ENCODE results near the gene SELENBP1. TPM values are rescaled to one million over a fixed set of nuclear protein-coding genes. Genes with fewer than 3 reads are reported as not detected.
"Not testable (repeated sequence)": the region's sequence is repeated elsewhere in the genome, so short reads cannot be mapped to it uniquely, and the experiment has no call there.

Gene SELENBP1
- total and polyA plus RNA-seq, 9 of the 15 experiments (the other 6 are each of a cell fraction or from before 2014, with no cell fraction given): 25.8 to 81.2 (median 47.1) TPM

DNA sequence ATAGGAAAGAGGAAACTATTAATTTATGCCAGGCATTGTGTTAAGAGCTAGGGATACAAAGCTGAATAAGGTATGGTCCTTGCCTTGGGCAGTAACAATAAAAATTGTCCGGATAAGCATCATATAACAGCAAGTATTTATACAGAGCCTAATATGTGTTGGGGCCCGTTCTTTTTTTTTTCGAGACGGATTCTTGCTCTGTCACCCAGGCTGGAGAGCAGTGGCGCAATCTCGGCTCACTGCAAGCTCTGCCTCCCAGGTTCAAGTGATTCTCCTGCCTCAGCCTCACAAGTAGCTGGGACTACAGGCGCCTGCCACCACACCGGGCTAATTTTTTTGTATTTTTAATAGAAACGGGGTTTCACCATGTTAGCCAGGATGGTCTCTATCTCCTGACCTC lies 22.2 kb downstream of the SELENBP1 start:
- H3K9ac ChIP-seq (ENCODE audit: insufficient read depth in 1 of 2, low read depth in 2 of 2, low read length in 2 of 2); intact Hi-C loops (cut with micrococcal nuclease); H4K20me1 ChIP-seq (replicated peaks; ENCODE audit: control insufficient read depth, insufficient read depth, low read length); H3K9me1 ChIP-seq (ENCODE audit: control insufficient read depth, insufficient read depth, low read length); DNase-seq (ENCODE audit: extremely low read depth in 1 of 4, low spot score in 3 of 4); H3K4me2 ChIP-seq (ENCODE audit: insufficient read depth, low read length); H3K9me3 ChIP-seq (replicated peaks; ENCODE audit: control insufficient read depth, insufficient read depth, low read depth, low read length); H3K27me3 ChIP-seq (ENCODE audit: control insufficient read depth in 2 of 2, insufficient read depth in 2 of 2, low read length in 2 of 2); H3K4me3 ChIP-seq; H2AFZ ChIP-seq (ENCODE audit: low read depth, low read length); FAIRE-seq; H3K36me3 ChIP-seq (ENCODE audit: control insufficient read depth, insufficient read depth, low read length); BruUV-seq (replicated peaks); H3K27ac ChIP-seq (ENCODE audit: extremely low read depth, low read depth, low read length); ATAC-seq; in situ Hi-C loops (cut with MboI): not testable (repeated sequence)
- peaks cover 10% of the 10 kb centered on the region for H3K79me2 ChIP-seq (ENCODE audit: control insufficient read depth, insufficient read depth, low read length)
- 65% methylated on average over 9 of the region's 9 CpGs for WGBS (ENCODE audit: insufficient coverage, low coverage, missing lambda C conversion rate)
- ChIA-PET CTCF (ENCODE audit: low intra/inter-chr PET ratio) (interaction anchor here (1.1 kb wide), 1 partner anchor 49 kb away, joined by 3 read pairs; the partner anchor contains the start of gene PSMB4), POLR2A (interaction anchor here (0.6 to 2.1 kb wide), 5 partner anchors 9 to 57 kb away, joined by 3 to 9 read pairs (median 3); no protein-coding TSS in a partner anchor)
- peaks cover 0 to 13% of the 10 kb centered on the region in 2 experiments; a peak in 3 of 5 replicates for H3K4me1 ChIP-seq (replicated peaks in 1 of 2; ENCODE audit: control insufficient read depth in 2 of 2, insufficient read depth in 2 of 2, low read length in 2 of 2)

GRCh38 chr1:151347523-151348246 lies 24.8 kb downstream of the SELENBP1 start:
- Histone ChIP-seq H3K9me3 (replicated peaks; ENCODE audit: control insufficient read depth, insufficient read depth, low read depth, low read length) (peaks cover 3% of the 10 kb centered on the region; the same call in 1 of the 2 replicates), H3K27ac (ENCODE audit: extremely low read depth, low read depth, low read length) (peak overlapping the region; percentile 95), H3K4me1 (replicated peaks in 1 of 2; ENCODE audit: control insufficient read depth in 2 of 2, insufficient read depth in 2 of 2, low read length in 2 of 2) (peaks cover 0 to 13% of the 10 kb centered on the region in 2 experiments; a peak in 3 of 5 replicates), H3K36me3 (ENCODE audit: control insufficient read depth, insufficient read depth, low read length) (peaks cover 27% of the 10 kb centered on the region; the same call in 2 of the 3 replicates), H3K79me2 (ENCODE audit: control insufficient read depth, insufficient read depth, low read length) (peaks cover 10% of the 10 kb centered on the region), H4K20me1 (replicated peaks; ENCODE audit: control insufficient read depth, insufficient read depth, low read length) (no peaks in the 10 kb centered on the region), H3K4me2 (ENCODE audit: insufficient read depth, low read length) (peak overlapping the region; percentile 95), H3K9ac (ENCODE audit: insufficient read depth in 1 of 2, low read depth in 2 of 2, low read length in 2 of 2) (peak overlapping the region; percentile 81 to 83; a peak in 3 of 4 replicates), H3K27me3 (ENCODE audit: control insufficient read depth in 2 of 2, insufficient read depth in 2 of 2, low read length in 2 of 2) (no peaks in the 10 kb centered on the region), H3K4me3 (peak overlapping the region; percentile 54), H2AFZ (ENCODE audit: low read depth, low read length) (peak overlapping the region; percentile 98), H3K9me1 (ENCODE audit: control insufficient read depth, insufficient read depth, low read length) (no peaks in the 10 kb centered on the region)
- WGBS (ENCODE audit: insufficient coverage, low coverage, missing lambda C conversion rate): 35% methylated on average over 12 of the region's 12 CpGs
- BruUV-seq (replicated peaks): TSS peak; percentile 91
- ChIA-PET POLR2A (interaction anchor here (0.6 to 1.1 kb wide), 5 partner anchors 21 to 55 kb away, joined by 3 read pairs; partner anchors contain the start of genes PI4KB and SELENBP1), CTCF (ENCODE audit: low intra/inter-chr PET ratio) (no interaction called here)
- FAIRE-seq: no peak
- no peak for DNase-seq (ENCODE audit: extremely low read depth in 1 of 4, low spot score in 3 of 4)
- no peak for ATAC-seq
- intact Hi-C loops (cut with micrococcal nuclease): loop anchor here (1.0 to 10.0 kb wide), 4 partner anchors 25 to 387 kb away; partner anchors contain the start of genes PSMB4, SELENBP1 and ZNF687
- in situ Hi-C loops (cut with MboI): no loop called here
- TF ChIP-seq ZNF668 (CRISPR knock-in tag; IDR thresholded peaks at IDR 0.05) (no peak), ZNF143 (CRISPR knock-in tag; IDR thresholded peaks at IDR 0.05) (0 out of 2 replicates have a peak, but pooled peaks have one; percentile 17), CUX1 (CRISPR knock-in tag; IDR thresholded peaks at IDR 0.05) (no peak), ZFP91 (CRISPR knock-in tag; IDR thresholded peaks at IDR 0.05) (peak; percentile 88), ETV5 (CRISPR knock-in tag; IDR thresholded peaks at IDR 0.05; ENCODE audit: low read depth) (no peak)
